HEK293T (cell line): ENCODE measurements around the gene TSPAN9.

Experiments
- FOXA1 ChIP-seq: fragments of 450-650 bp; IDR thresholded peaks from 2 replicates; pipeline ENCODE4 v1.6.1; 2016; ENCODE audit warnings: mild to moderate bottlenecking
- HDGF ChIP-seq: fragments of 450-650 bp; IDR thresholded peaks from 2 replicates; pipeline ENCODE4 v1.6.1; 2017; ENCODE audit warnings: antibody characterized with exemption, borderline replicate concordance
- SP1 ChIP-seq: fragments of 450-650 bp; IDR thresholded peaks from 2 replicates; pipeline ENCODE4 v1.6.1; 2017

GRCh38 chr12:3134526-3135135 is 57.5 kb downstream of the TSPAN9 start:
- TF ChIP-seq FOXA1: no peak
- TF ChIP-seq HDGF: no peak
- no peak for TF ChIP-seq SP1
